K562 (cell line): ENCODE data around the gene BAG2. TPM values are rescaled to one million over a fixed set of nuclear protein-coding genes. Genes with fewer than 3 reads are reported as not detected.
A peak's percentile ranks its signal among the peaks of the same experiment; 100 is the strongest.

ENCODE experiments used
- ASH1L ChIP-seq: fragments of 450-650 bp; IDR thresholded peaks from 2 replicates; pipeline ENCODE4 v1.6.1; 2018; ENCODE audit warnings: borderline replicate concordance, mild to moderate bottlenecking, low read depth; ENCODE audit not compliant: partially characterized antibody
- CBX1 ChIP-seq: sonication (generic); IDR thresholded peaks from 2 replicates; pipeline ENCODE4 v1.6.1; 2016; ENCODE audit warnings: antibody characterized with exemption, low read depth, mild to moderate bottlenecking
- CXXC5 ChIP-seq: fragments of 250-450 bp; sonication (Bioruptor Pico); IDR thresholded peaks from 2 replicates; pipeline ENCODE4 v1.8.0; 2022; ENCODE audit warnings: inconsistent platforms, mild to moderate bottlenecking, moderate library complexity
- EP300 ChIP-seq: IDR thresholded peaks from 2 replicates; pipeline ENCODE4 v1.6.1; 2012; ENCODE audit warnings: low read length, improper control_type of control experiment
- GTF2B ChIP-seq: IDR thresholded peaks from 2 replicates; pipeline ENCODE4 v1.6.1; 2011; ENCODE audit not compliant: insufficient read length; ENCODE audit errors: extremely low read depth
- GTF2F1 ChIP-seq: IDR thresholded peaks from 2 replicates; pipeline ENCODE4 v1.6.1; 2011; ENCODE audit warnings: low read depth, low read length, improper control_type of control experiment
- HDAC1 ChIP-seq, 2 experiments: fragments of 450-650 bp; IDR thresholded peaks; 2 replicates each; pipeline ENCODE4 v1.6.1; 2016 to 2017; ENCODE audit warnings: inconsistent platforms in 1 of 2, mild to moderate bottlenecking in 1 of 2, moderate library complexity in 1 of 2
- HIVEP1 ChIP-seq: fragments of 250-450 bp; sonication (Bioruptor Pico); IDR thresholded peaks from 2 replicates; pipeline ENCODE4 v1.4.0; 2020; ENCODE audit warnings: mild to moderate bottlenecking
- ILK ChIP-seq: fragments of 450-650 bp; IDR thresholded peaks from 2 replicates; pipeline ENCODE4 v1.6.1; 2016; ENCODE audit warnings: missing genetic modification characterization, low read depth, mild to moderate bottlenecking, missing compliant biosample characterization, moderate library complexity, borderline replicate concordance
- MCM2 ChIP-seq: fragments of 450-650 bp; IDR thresholded peaks from 2 replicates; pipeline ENCODE4 v1.6.1; 2017; ENCODE audit warnings: low read depth, mild to moderate bottlenecking
- NELFE ChIP-seq: IDR thresholded peaks from 2 replicates; pipeline ENCODE4 v1.6.1; 2011; ENCODE audit warnings: mild to moderate bottlenecking; ENCODE audit not compliant: insufficient read depth, insufficient read length
- NFE2L1 ChIP-seq: fragments of 450-650 bp; IDR thresholded peaks from 2 replicates; pipeline ENCODE4 v1.6.1; 2016; ENCODE audit warnings: missing genetic modification characterization, low read depth, mild to moderate bottlenecking, missing compliant biosample characterization, moderate library complexity, borderline replicate concordance
- PHB ChIP-seq: fragments of 250-450 bp; sonication (Bioruptor Pico); IDR thresholded peaks from 2 replicates; pipeline ENCODE4 v1.5.0; 2021
- POLR2AphosphoS5 ChIP-seq: IDR thresholded peaks from 2 replicates; pipeline ENCODE4 v1.6.1; 2011; ENCODE audit warnings: mild to moderate bottlenecking, low read depth, low read length, moderate library complexity; ENCODE audit not compliant: control insufficient read depth, insufficient read depth
- SMAD1 ChIP-seq: fragments of 150-350 bp; IDR thresholded peaks from 2 replicates; pipeline ENCODE4 v1.6.1; 2014; ENCODE audit warnings: low read length, low read depth; ENCODE audit not compliant: partially characterized antibody
- SMAD2 ChIP-seq: fragments of 150-350 bp; IDR thresholded peaks from 2 replicates; pipeline ENCODE4 v1.6.1; 2014; ENCODE audit warnings: low read depth, mild to moderate bottlenecking, low read length
- SREBF2 ChIP-seq: sonication (generic); formaldehyde crosslinking; IDR thresholded peaks from 2 replicates; pipeline ENCODE4 v1.4.0; 2020; ENCODE audit warnings: mild to moderate bottlenecking, missing genetic modification reagents
- YY1 ChIP-seq, 3 experiments: IDR thresholded peaks; 2 replicates each; pipeline ENCODE4 v1.6.1; 2011; ENCODE audit warnings: low read length in 2 of 3, mild to moderate bottlenecking in 2 of 3, moderate library complexity in 2 of 3, borderline replicate concordance in 1 of 3, control low read depth in 1 of 3, low read depth in 1 of 3; ENCODE audit not compliant: insufficient read depth in 3 of 3, insufficient replicate concordance in 2 of 3, control insufficient read depth in 1 of 3, insufficient read length in 1 of 3; ENCODE audit errors: extremely low read depth in 1 of 3
- ZBTB8A ChIP-seq: fragments of 450-650 bp; IDR thresholded peaks from 2 replicates; pipeline ENCODE4 v1.6.1; 2018; ENCODE audit warnings: mild to moderate bottlenecking, moderate library complexity; ENCODE audit not compliant: partially characterized antibody
- ZFP30 ChIP-seq: fragments of 250-450 bp; sonication (Bioruptor Pico); IDR thresholded peaks from 2 replicates; pipeline ENCODE4 v1.8.0; 2022; ENCODE audit warnings: moderate library complexity, mild to moderate bottlenecking, inconsistent platforms, borderline replicate concordance
- ZFP91 ChIP-seq: sonication (generic); formaldehyde crosslinking; IDR thresholded peaks from 2 replicates; pipeline ENCODE4 v1.8.0; 2022; ENCODE audit warnings: mild to moderate bottlenecking, missing genetic modification reagents
- ZNF146 ChIP-seq: IDR thresholded peaks from one replicate; pipeline ENCODE4 v1.6.1; 2018; ENCODE audit warnings: missing compliant biosample characterization; ENCODE audit not compliant: unreplicated experiment
- ZNF239 ChIP-seq: fragments of 250-450 bp; sonication (Bioruptor Pico); IDR thresholded peaks from 2 replicates; pipeline ENCODE4 v1.4.0; 2020; ENCODE audit warnings: mild to moderate bottlenecking
- polyA plus RNA-seq, 8 experiments: library from polyadenylated mRNA; depleted of rRNA in 4 of 8; stranded (reverse) in 5 of 8; unstranded in 3 of 8; fragments of >200 nt; fragmentation: Nextera tagmentation in 2 of 8; fragmentation: Illumina TruSeq in 1 of 8; extraction: Ambion mirVana in 2 of 8; extraction: Trizol in 1 of 8; gene quantifications; 2 replicates each; pipeline versions ENCODE4 v1.2.1 to v1.2.3, GENCODE V29; 2011 to 2014; ENCODE audit warnings: inconsistent platforms in 1 of 8, missing spikeins in 1 of 8
- total RNA-seq, 7 experiments: library from RNA; depleted of rRNA in 6 of 7; stranded (reverse); fragments of >200 nt in 6 of 7; fragmentation: Illumina TruSeq in 2 of 7; extraction: Trizol in 2 of 7; gene quantifications; 2 replicates each; pipeline versions ENCODE4 v1.2.1 to v1.2.3, GENCODE V29; 2011 to 2021; ENCODE audit warnings: low replicate concordance in 1 of 7

The BAG2 gene
- total and polyA plus RNA-seq, 9 of the 15 experiments (the other 6 are each of a cell fraction or from before 2014, with no cell fraction given): 12.8 to 20.7 (median 17.6) TPM

GRCh38 chr6:57172136-57173055 is at the start of gene BAG2 (continued):
- TF ChIP-seq YY1 (IDR thresholded peaks at IDR 0.05; ENCODE audit: borderline replicate concordance in 1 of 3, control insufficient read depth in 1 of 3, extremely low read depth in 1 of 3, insufficient read depth in 3 of 3, insufficient read length in 1 of 3, insufficient replicate concordance in 2 of 3, low read depth in 1 of 3, low read length in 2 of 3) (peak; percentile 10 to 93 (median 82)), CXXC5 (CRISPR knock-in tag) (peak; percentile 86), GTF2B (peak; percentile 54), CBX1 (peak; percentile 28), GTF2F1 (peak; percentile 62), ZNF146 (CRISPR knock-in tag) (no peak), SMAD1 (peak; percentile 27), SREBF2 (CRISPR knock-in tag) (no peak), HIVEP1 (CRISPR knock-in tag) (no peak), ILK (tag) (no peak), NELFE (no peak), ZBTB8A (no peak), PHB (peak; percentile 94), ASH1L (no peak), NFE2L1 (tag) (no peak), ZNF239 (CRISPR knock-in tag) (no peak; the same call in 1 of the 2 replicates), MCM2 (no peak), POLR2AphosphoS5 (peak; percentile 62; the same call in 1 of the 2 replicates), EP300 (peak; percentile 44), SMAD2 (no peak), HDAC1 (IDR thresholded peaks at IDR 0.05) (no peak; a peak in 1 of 4 replicates), ZFP30 (CRISPR knock-in tag) (no peak), ZFP91 (CRISPR knock-in tag) (no peak)
